ENCODE data around the gene GAN. TPM values are rescaled to one million over a fixed set of nuclear protein-coding genes. Genes with fewer than 3 reads are reported as not detected.

GAN gene
- total RNA-seq, 1 donor = 9.1 TPM

DNA sequence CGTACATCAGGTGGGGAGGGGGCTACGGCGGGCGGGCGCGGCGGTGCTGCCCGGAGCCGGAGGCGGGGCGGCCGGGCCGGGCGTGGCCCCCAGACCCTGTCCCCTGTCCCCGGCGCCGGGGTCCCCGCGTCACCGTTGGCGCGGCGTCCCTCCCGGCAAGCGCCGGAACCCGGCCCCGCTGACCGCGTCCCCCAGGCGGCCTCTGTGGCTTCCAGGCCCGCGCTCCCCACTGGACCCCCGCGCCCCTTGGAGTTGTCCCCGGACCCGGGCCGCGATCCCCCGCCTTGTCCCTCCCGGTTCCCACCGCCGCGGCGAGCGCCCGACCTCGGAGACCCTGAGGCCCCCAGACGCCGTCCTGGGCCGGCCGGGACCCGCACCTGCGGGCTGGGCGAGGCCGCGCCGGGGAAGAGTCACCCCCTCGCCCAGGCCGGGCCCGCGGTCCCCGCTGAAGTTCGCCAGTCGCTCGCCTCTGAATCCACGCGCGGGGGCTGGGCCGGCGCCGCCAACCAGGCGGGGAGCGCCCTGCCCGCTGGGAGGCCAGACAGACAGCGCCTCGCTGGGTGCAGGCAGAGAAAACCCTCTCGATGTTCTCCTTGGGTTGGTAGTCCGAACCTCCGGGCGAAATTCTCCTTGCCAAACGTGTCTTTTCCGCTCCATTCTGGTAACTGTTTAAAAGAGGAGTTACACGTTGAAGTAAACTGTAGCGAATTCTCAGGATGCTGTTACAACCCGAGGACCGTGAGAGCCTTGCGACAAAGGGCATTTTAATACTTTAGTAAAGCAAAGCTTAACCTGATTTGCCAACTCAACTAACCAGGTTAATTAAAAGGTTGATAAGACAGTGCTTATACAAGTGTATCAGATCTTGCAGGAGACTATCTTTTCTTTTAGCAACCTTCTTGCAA lies 761 bp downstream of the GAN start:
- peak overlapping the region; percentile 96 for H3K4me3 ChIP-seq (ENCODE audit: low read depth, low read length)
- TF ChIP-seq, protein P1, sequence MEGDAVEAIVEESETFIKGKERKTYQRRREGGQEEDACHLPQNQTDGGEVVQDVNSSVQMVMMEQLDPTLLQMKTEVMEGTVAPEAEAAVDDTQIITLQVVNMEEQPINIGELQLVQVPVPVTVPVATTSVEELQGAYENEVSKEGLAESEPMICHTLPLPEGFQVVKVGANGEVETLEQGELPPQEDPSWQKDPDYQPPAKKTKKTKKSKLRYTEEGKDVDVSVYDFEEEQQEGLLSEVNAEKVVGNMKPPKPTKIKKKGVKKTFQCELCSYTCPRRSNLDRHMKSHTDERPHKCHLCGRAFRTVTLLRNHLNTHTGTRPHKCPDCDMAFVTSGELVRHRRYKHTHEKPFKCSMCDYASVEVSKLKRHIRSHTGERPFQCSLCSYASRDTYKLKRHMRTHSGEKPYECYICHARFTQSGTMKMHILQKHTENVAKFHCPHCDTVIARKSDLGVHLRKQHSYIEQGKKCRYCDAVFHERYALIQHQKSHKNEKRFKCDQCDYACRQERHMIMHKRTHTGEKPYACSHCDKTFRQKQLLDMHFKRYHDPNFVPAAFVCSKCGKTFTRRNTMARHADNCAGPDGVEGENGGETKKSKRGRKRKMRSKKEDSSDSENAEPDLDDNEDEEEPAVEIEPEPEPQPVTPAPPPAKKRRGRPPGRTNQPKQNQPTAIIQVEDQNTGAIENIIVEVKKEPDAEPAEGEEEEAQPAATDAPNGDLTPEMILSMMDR (IDR thresholded peaks at IDR 0.05; ENCODE audit: insufficient read depth, low read depth, low read length) = peak; percentile 11
- peak; percentile 66 for DNase-seq (ENCODE audit: low read depth)

DNA sequence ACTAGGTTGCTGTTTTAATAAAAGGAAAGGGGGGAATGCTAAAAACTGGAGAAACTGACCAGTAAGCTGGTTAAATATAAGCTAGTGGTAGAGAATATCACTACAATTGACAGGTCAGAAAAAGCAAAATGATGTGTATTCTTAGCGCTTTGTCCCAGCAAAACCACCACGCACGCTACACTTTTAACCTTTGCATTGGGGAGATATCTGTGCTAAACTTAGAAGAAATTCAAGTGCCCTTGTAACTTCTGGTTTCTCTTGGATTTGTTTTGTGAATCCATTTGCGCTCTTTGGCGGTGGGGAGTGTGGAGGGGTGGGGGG lies 1.4 kb downstream of the GAN start:
- peak overlapping the region; percentile 96 for H3K4me3 ChIP-seq (ENCODE audit: low read depth, low read length)
- TF ChIP-seq, protein P1 (IDR thresholded peaks at IDR 0.05; ENCODE audit: insufficient read depth, low read depth, low read length) = no peak
- no peak for DNase-seq (ENCODE audit: low read depth)

DNA sequence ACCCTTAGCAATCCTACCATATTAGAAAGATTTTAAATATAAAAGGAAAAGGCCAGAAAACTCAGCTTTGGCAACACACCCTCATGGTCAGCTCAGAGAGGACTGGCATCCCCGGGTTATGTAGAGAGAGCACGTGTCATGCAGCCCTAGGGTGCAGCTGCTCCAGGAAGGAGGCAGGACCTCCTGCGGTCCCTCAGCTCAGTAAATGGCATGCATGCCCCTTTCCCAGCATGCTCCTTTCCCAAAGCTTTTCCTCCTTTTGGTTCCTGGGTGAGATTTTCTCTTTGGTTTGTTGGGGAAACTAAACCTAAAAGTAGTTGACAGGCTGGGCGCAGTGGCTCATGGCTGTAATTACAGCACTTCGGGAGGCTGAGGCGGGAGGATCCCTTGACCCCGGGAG lies 3.9 kb downstream of the GAN start:
- no peak for DNase-seq (ENCODE audit: low read depth)

DNA sequence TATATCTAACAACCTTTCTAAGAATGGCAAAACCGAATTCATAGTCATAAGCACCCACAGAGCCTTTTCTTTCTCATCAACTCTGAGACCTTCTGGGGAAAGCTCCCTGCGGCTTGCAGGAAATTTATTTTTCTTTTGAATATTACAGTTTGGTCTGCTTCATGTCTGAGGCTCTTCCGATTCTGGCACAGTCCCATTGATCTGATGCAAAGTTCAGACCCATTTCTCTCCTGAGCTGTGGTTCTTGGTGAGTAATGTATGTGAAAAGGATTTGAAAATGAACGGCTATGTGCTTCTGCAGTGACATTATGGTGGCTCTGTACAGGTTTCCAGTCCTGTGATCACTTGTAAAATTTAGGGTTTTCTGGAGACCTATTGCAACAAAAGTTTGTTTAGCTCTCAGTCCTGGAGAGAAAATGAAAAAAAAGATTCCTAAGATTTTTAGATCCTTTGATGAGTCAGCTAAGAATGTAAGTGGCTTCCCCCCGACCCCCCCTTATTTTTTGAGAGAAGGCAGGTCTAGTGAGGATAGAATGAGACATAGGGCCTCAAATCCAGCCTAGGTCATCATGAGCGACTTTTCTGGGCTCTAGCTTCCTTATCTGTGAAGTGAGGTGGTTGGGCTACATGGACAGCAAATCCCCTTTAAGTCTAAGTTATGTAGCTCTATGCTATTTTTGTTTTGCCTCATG lies 4.6 kb downstream of the GAN start:
- TF ChIP-seq, protein P1 (IDR thresholded peaks at IDR 0.05; ENCODE audit: insufficient read depth, low read depth, low read length) = no peak
- H3K4me3 ChIP-seq (ENCODE audit: low read depth, low read length) = peak overlapping the region; percentile 22

More for the DNA sequence above, 3.9 kb downstream of the GAN start:
- H3K4me3 ChIP-seq (ENCODE audit: low read depth, low read length) = no peak overlapping the region
- TF ChIP-seq, protein P1 (IDR thresholded peaks at IDR 0.05; ENCODE audit: insufficient read depth, low read depth, low read length) = no peak

DNA sequence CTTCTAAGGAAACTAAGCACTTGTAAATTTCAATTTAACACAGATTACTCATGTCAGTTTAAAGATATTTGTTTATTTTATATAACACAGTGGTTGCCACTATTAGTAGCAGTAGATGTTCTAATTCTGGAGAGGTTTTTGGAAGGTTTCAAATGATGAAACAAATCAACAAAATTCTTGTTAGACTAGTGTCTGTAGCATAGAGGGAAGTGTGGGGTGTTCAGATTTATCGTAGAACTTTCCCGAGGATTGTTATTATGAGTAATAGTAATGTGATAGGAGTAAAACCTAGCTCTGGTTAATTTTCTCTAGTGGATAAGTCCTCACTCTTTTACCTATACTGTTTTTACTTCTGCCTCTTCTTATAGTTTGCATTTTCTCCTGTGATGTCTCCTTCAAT lies 6.3 kb downstream of the GAN start:
- TF ChIP-seq, protein P1 (IDR thresholded peaks at IDR 0.05; ENCODE audit: insufficient read depth, low read depth, low read length) = no peak
- DNase-seq (ENCODE audit: low read depth) = no peak
- H3K4me3 ChIP-seq (ENCODE audit: low read depth, low read length) = no peak overlapping the region

More for the DNA sequence above, 4.6 kb downstream of the GAN start:
- DNase-seq (ENCODE audit: low read depth) = peak; percentile 87

- TF ChIP-seq, protein P1 (IDR thresholded peaks at IDR 0.05; ENCODE audit: insufficient read depth, low read depth, low read length) = no peak
- no peak overlapping the region for H3K4me3 ChIP-seq (ENCODE audit: low read depth, low read length)
- DNase-seq (ENCODE audit: low read depth) = no peak
Measured at GRCh38 chr16:81321536-81321935, 6.8 kb downstream of the GAN start.
